Osteocyte (in vitro differentiated cells): ENCODE results near the gene SLC39A11. TPM values are rescaled to one million over a fixed set of nuclear protein-coding genes. Genes with fewer than 3 reads are reported as not detected.

Source experiments
- DNase-seq: peaks from one replicate; pipeline ENCODE4 v3.0.0; 2021; ENCODE audit warnings: mixed read lengths; ENCODE audit not compliant: unreplicated experiment; ENCODE audit errors: extremely low spot score
- H3K27ac Mint-ChIP-seq: one replicate; pipeline ENCODE4 v1.8.0; 2021; ENCODE audit warnings: mild to moderate bottlenecking, mixed read lengths; ENCODE audit not compliant: unreplicated experiment
- H3K27me3 Mint-ChIP-seq: one replicate; pipeline ENCODE4 v1.8.0; 2021; ENCODE audit warnings: mixed read lengths; ENCODE audit not compliant: unreplicated experiment
- H3K36me3 Mint-ChIP-seq: one replicate; pipeline ENCODE4 v1.8.0; 2021; ENCODE audit warnings: mixed read lengths; ENCODE audit not compliant: unreplicated experiment
- H3K4me1 Mint-ChIP-seq: one replicate; pipeline ENCODE4 v1.8.0; 2021; ENCODE audit warnings: mixed read lengths; ENCODE audit not compliant: unreplicated experiment
- H3K4me3 Mint-ChIP-seq: one replicate; pipeline ENCODE4 v1.8.0; 2021; ENCODE audit warnings: mild to moderate bottlenecking, moderate library complexity, mixed read lengths; ENCODE audit not compliant: unreplicated experiment
- H3K9me3 Mint-ChIP-seq: one replicate; pipeline ENCODE4 v1.8.0; 2021; ENCODE audit warnings: mixed read lengths; ENCODE audit not compliant: unreplicated experiment
- CTCF ChIP-seq: fragments of 200-600 bp; sonication (generic); IDR thresholded peaks from 2 replicates; pipeline ENCODE4 v1.5.0; 2021; ENCODE audit warnings: antibody characterized with exemption, mild to moderate bottlenecking, moderate library complexity
- total RNA-seq: library from RNA; stranded (reverse); gene quantifications from 2 replicates; pipeline ENCODE4 v1.2.1, GENCODE V29; 2021

SLC39A11 gene
- total RNA-seq, 1 donor from 2014 or later, result 50.2 TPM

GRCh38 chr17:72882426-72882825, 210.1 kb downstream of the SLC39A11 start:
- Mint-ChIP-seq H3K4me3 (no peak overlapping the region), H3K36me3 (peaks cover 39% of the 10 kb centered on the region), H3K4me1 (peaks cover 3% of the 10 kb centered on the region), H3K27me3 (no peaks in the 10 kb centered on the region), H3K9me3 (peaks cover 23% of the 10 kb centered on the region), H3K27ac (no peak overlapping the region)
- DNase-seq, result no peak
- TF ChIP-seq CTCF, result no peak

DNA sequence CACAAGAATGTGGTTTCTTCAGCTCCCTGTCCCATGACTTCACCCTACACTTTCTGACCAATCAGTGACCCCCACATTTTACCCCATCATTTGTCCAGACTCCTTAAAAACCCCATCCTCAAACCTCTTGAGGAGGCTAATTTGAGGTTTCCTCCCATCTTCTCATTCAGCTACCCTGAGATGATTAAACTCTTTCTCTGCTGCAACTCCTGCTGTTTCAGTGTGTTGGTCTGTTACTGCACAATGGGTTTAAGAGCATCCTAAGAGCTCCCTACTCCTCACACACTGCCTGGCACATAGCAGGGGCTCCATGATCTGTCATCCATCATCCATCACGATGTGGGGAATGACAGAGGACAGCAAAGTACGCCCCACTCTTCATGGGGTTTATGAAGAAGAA, 212.6 kb downstream of the SLC39A11 start:
- Mint-ChIP-seq H3K36me3 (peaks cover 37% of the 10 kb centered on the region), H3K9me3 (peaks cover 37% of the 10 kb centered on the region), H3K27me3 (no peaks in the 10 kb centered on the region), H3K4me1 (no peaks in the 10 kb centered on the region), H3K27ac (no peak overlapping the region), H3K4me3 (no peak overlapping the region)
- no peak for TF ChIP-seq CTCF
- no peak for DNase-seq

DNA sequence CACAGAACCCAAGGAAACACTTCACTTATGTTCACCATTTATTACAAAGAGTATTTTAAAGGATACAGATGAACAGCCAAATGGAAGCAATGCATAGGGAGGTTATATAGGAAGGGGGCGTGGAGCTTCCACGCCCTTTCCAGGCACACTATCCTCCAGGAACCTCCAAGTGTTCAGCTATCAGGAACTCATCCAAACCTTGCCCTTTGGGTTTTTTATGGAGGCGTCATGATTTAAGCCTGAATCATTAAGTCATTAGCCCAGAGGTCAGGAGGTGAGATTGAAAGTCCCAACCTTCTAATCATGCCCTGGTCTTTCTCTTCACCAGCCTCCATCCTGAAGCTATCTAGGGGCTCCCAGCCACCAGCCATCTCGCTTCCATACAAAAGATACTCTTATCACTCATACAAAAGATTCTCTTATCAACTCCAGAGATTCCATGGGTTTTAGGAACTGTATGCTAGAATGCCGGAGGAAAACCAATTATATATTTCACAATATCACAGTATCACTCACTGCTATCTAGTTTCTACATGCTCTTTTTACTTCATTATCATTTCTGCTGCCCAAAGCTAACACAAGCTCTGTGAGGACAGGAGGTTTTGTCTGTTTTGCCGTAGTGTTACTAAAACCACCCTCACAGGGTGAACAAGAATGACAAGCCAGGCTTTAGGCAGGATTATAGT, 213.4 kb downstream of the SLC39A11 start:
- DNase-seq, result no peak
- H3K27ac Mint-ChIP-seq, result no peak overlapping the region

DNA sequence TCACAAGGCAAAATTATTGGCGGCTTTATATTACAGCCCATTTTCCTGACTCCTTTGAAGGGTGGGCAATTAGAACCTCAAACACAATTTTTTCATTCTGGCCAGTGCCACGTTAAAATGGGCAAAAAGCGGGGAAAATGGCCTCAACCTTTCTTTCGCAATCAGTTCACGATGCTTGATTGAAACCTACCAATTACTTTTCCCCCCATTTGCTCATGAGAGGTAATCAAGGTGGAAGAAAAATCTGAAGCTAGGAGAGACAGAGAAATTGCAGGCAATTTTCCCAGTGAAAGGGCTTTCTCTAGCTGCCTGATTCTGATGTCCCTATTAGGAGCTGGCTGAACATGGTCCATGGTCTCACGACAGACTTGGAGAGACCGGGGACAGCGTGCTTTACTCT, 215.1 kb downstream of the SLC39A11 start:
- H3K36me3 Mint-ChIP-seq, result peaks cover 43% of the 10 kb centered on the region
- H3K4me3 Mint-ChIP-seq, result no peak overlapping the region
- H3K27me3 Mint-ChIP-seq, result no peaks in the 10 kb centered on the region
- TF ChIP-seq CTCF, result no peak
- no peak overlapping the region for H3K27ac Mint-ChIP-seq
- peaks cover 37% of the 10 kb centered on the region for H3K9me3 Mint-ChIP-seq
- H3K4me1 Mint-ChIP-seq, result no peaks in the 10 kb centered on the region
- DNase-seq, result no peak

More for the DNA sequence above, 213.4 kb downstream of the SLC39A11 start:
- H3K27me3 Mint-ChIP-seq, result no peaks in the 10 kb centered on the region
- peaks cover 37% of the 10 kb centered on the region for H3K36me3 Mint-ChIP-seq
- no peak overlapping the region for H3K4me3 Mint-ChIP-seq
- no peak for TF ChIP-seq CTCF
- no peaks in the 10 kb centered on the region for H3K4me1 Mint-ChIP-seq
- peaks cover 37% of the 10 kb centered on the region for H3K9me3 Mint-ChIP-seq

DNA sequence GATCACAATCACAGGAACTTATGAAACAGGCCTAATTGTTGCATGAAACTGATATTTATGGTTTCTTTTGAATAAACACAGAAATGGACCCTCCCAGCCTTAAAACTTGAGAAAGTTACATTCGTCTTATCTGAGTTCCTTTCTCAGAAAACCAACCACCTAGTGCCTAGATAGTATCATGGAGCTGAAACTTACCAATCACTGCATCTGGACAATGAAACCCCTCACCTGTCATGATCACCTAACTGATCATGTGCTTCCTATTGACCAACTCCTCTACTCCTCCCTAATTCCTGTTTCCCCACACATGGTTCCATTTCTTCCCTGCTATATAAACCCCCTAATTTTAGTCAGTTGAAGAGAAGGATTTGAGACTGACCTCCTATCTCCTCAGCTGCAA, 216.1 kb downstream of the SLC39A11 start:
- H3K27ac Mint-ChIP-seq, result no peak overlapping the region
- TF ChIP-seq CTCF, result no peak
- H3K4me3 Mint-ChIP-seq, result no peak overlapping the region
- H3K9me3 Mint-ChIP-seq, result peaks cover 37% of the 10 kb centered on the region
- peaks cover 37% of the 10 kb centered on the region for H3K36me3 Mint-ChIP-seq
- H3K27me3 Mint-ChIP-seq, result no peaks in the 10 kb centered on the region
- H3K4me1 Mint-ChIP-seq, result no peaks in the 10 kb centered on the region
- DNase-seq, result no peak
